Aorta (tissue), 5 donors: ENCODE data around the gene MYO1H. TPM values are rescaled to one million over a fixed set of nuclear protein-coding genes. Genes with fewer than 3 reads are reported as not detected.

Source experiments
- ATAC-seq: fragments of 200-7000 bp; cut with Tn5 transposase; one replicate; pipeline ENCODE4 v1.9.1; 2022; ENCODE audit warnings: moderate library complexity; ENCODE audit not compliant: low FRiP score
- DNase-seq, 2 donors: peaks; one replicate each; pipeline ENCODE4 v3.0.0-alpha.2; 2020
- H3K27ac ChIP-seq, 2 donors: one replicate each; pipeline ENCODE4 v1.5.1; 2013; ENCODE audit warnings: low read length in 2 of 2, mild to moderate bottlenecking in 2 of 2, moderate library complexity in 2 of 2, control low read depth in 1 of 2, inconsistent platforms in 1 of 2, low read depth in 1 of 2
- H3K27me3 ChIP-seq, 2 donors: one replicate each; pipeline ENCODE4 v1.6.1; 2013; ENCODE audit warnings: control low read depth in 1 of 2, low read length in 1 of 2, mild to moderate bottlenecking in 1 of 2, moderate library complexity in 1 of 2; ENCODE audit not compliant: insufficient read depth in 2 of 2, control insufficient read depth in 1 of 2
- H3K36me3 ChIP-seq, 2 donors: one replicate each; pipeline ENCODE4 v1.6.1; 2013; ENCODE audit warnings: control low read depth in 1 of 2, low read length in 1 of 2, mild to moderate bottlenecking in 1 of 2; ENCODE audit not compliant: insufficient read depth in 2 of 2, control insufficient read depth in 1 of 2
- H3K4me1 ChIP-seq, 2 donors: one replicate each; pipeline ENCODE4 v1.6.1; 2013; ENCODE audit warnings: low read length in 2 of 2, control low read depth in 1 of 2, mild to moderate bottlenecking in 1 of 2, moderate library complexity in 1 of 2; ENCODE audit not compliant: insufficient read depth in 2 of 2, control insufficient read depth in 1 of 2
- H3K4me3 ChIP-seq, 2 donors: one replicate each; pipeline ENCODE4 v1.5.1; 2013; ENCODE audit warnings: low read length in 2 of 2, control low read depth in 1 of 2, mild to moderate bottlenecking in 1 of 2
- H3K9me3 ChIP-seq: one replicate; pipeline ENCODE4 v1.6.1; 2013; ENCODE audit warnings: mild to moderate bottlenecking, low read length; ENCODE audit not compliant: control insufficient read depth
- WGBS, 2 donors: extraction: QIAGEN DNeasy Blood & Tissue Kit; methylation state at CpG; one replicate each; pipeline ENCODE4 v1.1.7; 2013; 5-methylcytosine and 5-hydroxymethylcytosine counted together
- intact Hi-C, 2 donors: fragments of 100-400 bp; cut with DNase I; formaldehyde crosslinking; loops; one replicate each; pipeline versions ENCODE4 v1.14.2 to v1.15.0; 2022
- polyA plus RNA-seq, 2 donors: library from polyadenylated mRNA; stranded (reverse); fragments of 200-250 nt; gene quantifications; one replicate each; pipeline ENCODE4 v1.2.3, GENCODE V29; 2013
- total RNA-seq, 2 donors: library from RNA; stranded (reverse); fragmentation: NEBNext Ultra II Directional; extraction: Animal tissue kit (Norgen Biotek cat#: 25700); gene quantifications; one replicate each; pipeline ENCODE4 v1.2.1, GENCODE V29; 2021
- donor health status: healthy with polysubstance abuse.
- donor health status: Bipolar disorder and iron deficiency.
- donor health status: DM: no; HTN: no; CAD: no.
- donor health status: DM: no; HTN: no; CAD: no.
- donor health status: DM: yes; HTN: yes; CAD: no.

The MYO1H gene
- total and polyA plus RNA-seq, 4 donors, result not detected

DNA sequence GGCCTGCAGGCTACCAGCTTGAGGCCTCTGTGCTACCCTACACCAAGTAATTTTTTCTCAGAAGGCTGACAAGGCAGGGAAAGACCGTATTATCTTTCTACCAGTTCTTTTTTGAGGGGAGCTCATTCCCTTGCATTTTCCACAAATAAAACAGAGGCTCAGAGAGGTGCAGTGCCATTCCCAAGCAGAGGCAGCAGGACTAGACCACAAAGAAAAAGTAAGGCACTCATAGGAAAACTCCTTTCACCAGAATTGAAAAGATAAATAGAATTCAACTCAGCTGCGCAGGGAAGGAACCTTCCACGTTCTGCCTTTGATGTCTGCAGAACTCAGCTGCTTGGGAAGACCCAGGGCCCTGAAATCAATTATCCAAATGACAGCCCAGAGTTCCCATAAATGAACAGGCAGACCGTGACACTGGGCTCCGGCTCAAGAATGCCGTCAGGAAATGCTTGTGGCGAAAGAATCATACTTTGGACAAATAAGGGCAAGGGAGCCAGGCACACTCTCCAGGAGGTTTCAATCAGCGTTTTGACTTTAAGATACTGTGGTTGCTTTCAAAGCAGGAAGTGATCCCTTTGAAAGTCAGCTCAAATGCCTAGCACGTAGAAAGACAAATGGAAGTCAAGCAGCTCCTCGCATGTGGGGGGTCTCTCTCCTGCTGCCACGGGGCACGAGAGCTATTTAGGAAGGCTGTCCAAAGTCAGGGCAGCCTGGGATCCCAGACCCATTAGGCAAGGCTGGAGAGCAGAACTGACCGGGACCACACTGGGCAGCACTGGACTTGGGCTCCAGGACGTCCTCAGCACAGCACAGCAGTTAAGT, 115.4 kb downstream of the MYO1H start:
- DNase-seq (peak; percentile 92 to 93), ATAC-seq (peak; percentile 87)
- intact Hi-C loops, result loop anchor here in 1 of 2 donors (1.0 kb wide), 1 partner anchor 14 kb away; the partner anchor contains the start of genes KCTD10 and UBE3B
- Histone ChIP-seq H3K36me3 (no peaks in the 10 kb centered on the region), H3K4me1 (peaks cover 6 to 24% of the 10 kb centered on the region in 2 donors), H3K9me3 (no peaks in the 10 kb centered on the region), H3K27ac (peak overlapping the region; percentile 96 to 99), H3K27me3 (no peaks in the 10 kb centered on the region), H3K4me3 (no peak overlapping the region)
- WGBS, 2 donors, result 2 to 4% methylated on average over 14 of the region's 14 CpGs

- H3K4me1 ChIP-seq, result peaks cover 6 to 23% of the 10 kb centered on the region in 2 donors
- H3K36me3 ChIP-seq, result no peaks in the 10 kb centered on the region
- intact Hi-C loops, result loop anchor here in 1 of 2 donors (1.0 kb wide), 1 partner anchor 14 kb away; the partner anchor contains the start of genes KCTD10 and UBE3B
- peak overlapping the region; percentile 96 to 99 for H3K27ac ChIP-seq
- H3K9me3 ChIP-seq, result no peaks in the 10 kb centered on the region
- H3K27me3 ChIP-seq, result no peaks in the 10 kb centered on the region
- DNase-seq, result no peak
- ATAC-seq, result no peak
- H3K4me3 ChIP-seq, result no peak overlapping the region
- 4 to 19% methylated on average over 5 of the region's 5 CpGs for WGBS, 2 donors
These were observed 116.1 kb downstream of the MYO1H start for GRCh38 chr12:109463756-109464155.

DNA sequence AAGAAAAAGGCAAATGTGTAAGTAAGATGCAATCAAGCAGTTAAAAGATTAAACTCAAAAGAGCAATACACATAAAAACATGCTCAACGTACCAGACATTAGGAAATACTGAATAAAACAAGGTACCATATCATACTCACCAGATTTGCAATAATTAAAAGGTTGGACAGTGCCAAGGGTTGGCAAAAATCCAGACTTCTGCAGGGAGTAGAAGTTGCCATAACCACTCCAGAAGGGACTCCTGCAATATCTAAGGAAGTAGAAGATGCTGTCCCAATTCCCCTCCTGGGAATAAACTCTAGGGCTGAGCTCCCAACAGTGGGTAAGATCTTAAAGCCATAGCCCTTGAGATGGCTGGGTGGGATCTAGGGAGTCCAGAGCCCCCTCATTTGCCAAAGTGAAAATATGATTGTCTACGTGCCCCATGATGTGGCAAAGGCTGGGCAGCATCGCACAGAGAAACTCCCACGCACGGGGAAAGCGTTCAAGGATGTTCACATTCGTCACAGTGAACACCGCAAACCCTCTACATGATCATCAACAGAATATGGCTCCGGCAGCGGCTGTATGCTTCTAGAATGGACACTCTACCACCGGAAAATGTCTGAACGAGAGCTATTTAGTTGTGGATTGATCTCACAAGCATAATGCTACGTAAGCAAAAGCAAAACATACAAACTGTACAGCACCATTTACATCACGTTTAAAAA, 117.1 kb downstream of the MYO1H start:
- intact Hi-C loops, result no loop called here
- no peaks in the 10 kb centered on the region for H3K36me3 ChIP-seq
- DNase-seq, result no peak
- peaks cover 6 to 23% of the 10 kb centered on the region in 2 donors for H3K4me1 ChIP-seq
- 83 to 86% methylated on average over 14 of the region's 14 CpGs for WGBS, 2 donors
- H3K27ac ChIP-seq, result peak overlapping the region; percentile 49 to 99
- ATAC-seq, result no peak
- no peaks in the 10 kb centered on the region for H3K9me3 ChIP-seq
- H3K4me3 ChIP-seq, result no peak overlapping the region
- no peaks in the 10 kb centered on the region for H3K27me3 ChIP-seq

- Histone ChIP-seq H3K4me1 (peaks cover 8 to 24% of the 10 kb centered on the region in 2 donors), H3K4me3 (no peak overlapping the region), H3K9me3 (no peaks in the 10 kb centered on the region), H3K27me3 (no peaks in the 10 kb centered on the region), H3K36me3 (no peaks in the 10 kb centered on the region), H3K27ac (peak overlapping the region; percentile 36 to 90)
- DNase-seq (no peak), ATAC-seq (no peak)
- intact Hi-C loops, result no loop called here
- WGBS, 2 donors, result 47 to 53% methylated on average over 2 of the region's 2 CpGs
These were observed 118.6 kb downstream of the MYO1H start for GRCh38 chr12:109466305-109466704.

DNA sequence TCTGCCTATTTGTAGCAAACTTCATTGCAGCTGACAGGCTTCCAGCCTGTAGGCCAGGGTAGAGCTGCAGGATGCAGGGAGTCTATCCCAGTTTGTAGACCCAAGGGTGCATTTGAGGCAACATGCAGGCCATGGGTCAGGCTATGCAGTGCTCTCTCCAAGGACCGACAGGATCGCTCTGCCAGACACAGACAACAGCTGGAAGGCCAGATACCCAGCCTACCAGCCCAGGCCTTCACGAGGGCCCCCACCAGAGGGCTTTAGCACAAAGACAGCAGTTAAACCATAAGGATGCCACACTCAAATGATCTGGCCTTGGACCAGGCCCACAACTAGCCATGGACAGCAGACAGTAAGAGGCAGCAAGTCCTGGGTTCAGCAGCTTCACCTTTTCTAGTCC, 119.1 kb downstream of the MYO1H start:
- WGBS, 2 donors, result 25 to 31% methylated on average over 3 of the region's 3 CpGs
- intact Hi-C loops, result no loop called here
- Histone ChIP-seq H3K4me3 (no peak overlapping the region), H3K9me3 (no peaks in the 10 kb centered on the region), H3K27ac (peak overlapping the region in 1 of 2 donors; percentile 90), H3K27me3 (no peaks in the 10 kb centered on the region), H3K36me3 (no peaks in the 10 kb centered on the region), H3K4me1 (peaks cover 8 to 20% of the 10 kb centered on the region in 2 donors)
- DNase-seq (no peak), ATAC-seq (no peak)

DNA sequence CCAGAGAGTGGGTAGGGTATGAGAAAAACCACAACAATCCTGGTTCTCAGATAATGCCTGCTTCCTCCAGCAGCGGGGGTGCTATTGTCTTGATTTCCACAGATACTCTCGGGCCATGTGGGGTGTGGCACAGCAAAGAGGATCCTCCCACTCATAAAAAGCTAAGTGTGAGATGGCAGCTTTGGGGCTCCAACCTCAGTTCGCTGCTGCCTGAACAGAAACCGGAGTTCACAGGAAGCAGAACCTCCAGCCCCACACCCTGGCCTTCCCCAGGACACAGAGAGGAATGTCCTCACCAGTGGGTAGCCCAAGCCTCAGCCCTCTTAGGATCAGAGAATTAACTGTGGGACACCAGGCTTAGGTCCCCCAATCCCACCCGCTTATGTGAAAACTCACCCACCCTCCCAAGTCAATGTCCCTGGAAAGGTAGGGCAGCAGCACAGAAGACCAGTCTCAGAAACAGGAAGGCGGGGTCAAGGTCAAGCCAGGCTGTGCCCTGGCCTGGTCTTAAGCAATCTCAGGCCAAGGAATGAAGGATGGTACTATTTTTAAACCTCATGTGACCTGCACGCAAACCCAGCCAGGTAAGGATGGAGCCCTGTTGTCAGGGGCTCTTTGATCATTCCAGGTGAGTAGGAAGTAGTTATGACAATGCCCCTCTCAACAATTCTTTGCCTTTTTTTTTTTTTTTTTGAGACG, 120.4 kb downstream of the MYO1H start:
- DNase-seq (no peak), ATAC-seq (no peak)
- H3K4me1 ChIP-seq, result peaks cover 8 to 15% of the 10 kb centered on the region in 2 donors
- 75 to 76% methylated on average over 7 to 8 of the region's 8 CpGs for WGBS, 2 donors
- H3K4me3 ChIP-seq, result no peak overlapping the region
- H3K9me3 ChIP-seq, result no peaks in the 10 kb centered on the region
- peak overlapping the region in 1 of 2 donors; percentile 72 for H3K27ac ChIP-seq
- no peaks in the 10 kb centered on the region for H3K27me3 ChIP-seq
- H3K36me3 ChIP-seq, result no peaks in the 10 kb centered on the region
- intact Hi-C loops, result no loop called here

DNA sequence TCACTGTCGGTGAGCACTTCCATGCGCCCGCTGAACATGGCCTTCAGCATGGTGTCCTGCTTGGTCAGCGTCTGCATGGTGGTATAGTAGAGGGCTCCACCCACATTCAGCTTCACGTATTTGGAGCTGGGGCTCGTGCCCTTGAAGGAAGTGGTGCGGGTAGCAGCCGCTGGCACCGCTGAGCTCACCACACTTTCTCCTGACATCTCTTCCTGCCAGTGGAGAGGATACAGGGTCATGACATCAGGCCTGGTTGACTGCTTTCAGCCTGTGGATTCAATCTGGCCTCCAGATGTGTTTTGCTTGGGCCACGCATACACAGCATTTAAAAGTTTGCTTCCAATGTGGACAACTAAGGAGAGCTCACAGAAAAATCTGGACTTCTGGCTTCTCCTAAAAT, 121.8 kb downstream of the MYO1H start:
- H3K36me3 ChIP-seq, result no peaks in the 10 kb centered on the region
- intact Hi-C loops, result no loop called here
- H3K27ac ChIP-seq, result peak overlapping the region in 1 of 2 donors; percentile 52
- H3K4me3 ChIP-seq, result no peak overlapping the region
- WGBS, 2 donors, result 61 to 70% methylated on average over 10 of the region's 10 CpGs
- ATAC-seq (no peak), DNase-seq (no peak)
- peaks cover 8 to 15% of the 10 kb centered on the region in 2 donors for H3K4me1 ChIP-seq
- H3K27me3 ChIP-seq, result no peaks in the 10 kb centered on the region
- H3K9me3 ChIP-seq, result no peaks in the 10 kb centered on the region

GRCh38 chr12:109473006-109473405, 125.3 kb downstream of the MYO1H start:
- ATAC-seq, result no peak
- peak overlapping the region in 1 of 2 donors; percentile 48 for H3K27ac ChIP-seq
- intact Hi-C loops, result no loop called here

More at GRCh38 chr12:109473006-109473405, 125.3 kb downstream of the MYO1H start:
- Histone ChIP-seq H3K4me1 (peaks cover 5 to 6% of the 10 kb centered on the region in 2 donors), H3K27me3 (no peaks in the 10 kb centered on the region), H3K36me3 (no peaks in the 10 kb centered on the region), H3K9me3 (no peaks in the 10 kb centered on the region), H3K4me3 (no peak overlapping the region)
- no peak for DNase-seq
- 81 to 84% methylated on average over 3 of the region's 3 CpGs for WGBS, 2 donors
